ENCODE data around the gene FGF23. TPM values are rescaled to one million over a fixed set of nuclear protein-coding genes. Genes with fewer than 3 reads are reported as not detected.

Gene FGF23
- total and polyA plus RNA-seq, 4 donors: 0.10 to 0.83 (median 0.47) TPM; not detected in 1

DNA sequence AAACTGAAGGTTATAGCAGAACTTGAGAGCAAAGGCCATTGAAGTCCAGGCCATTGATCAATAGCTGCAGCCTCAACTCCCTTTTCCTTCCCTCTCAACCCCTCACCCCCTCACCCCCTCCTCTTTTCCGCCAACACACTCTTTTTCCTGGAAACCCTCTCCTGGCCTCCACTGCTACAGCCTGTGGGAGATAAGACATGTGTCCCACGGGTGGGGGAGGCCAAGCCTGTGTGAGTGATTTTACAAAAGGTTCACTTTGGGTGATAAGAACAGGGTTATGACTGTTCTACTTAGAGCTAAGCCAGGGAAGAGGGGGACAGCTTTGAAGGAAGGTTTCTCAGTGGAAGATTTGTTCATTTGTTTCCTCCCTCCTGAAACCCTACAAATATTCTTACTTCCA, 9.2 kb upstream of the FGF23 start:
- Histone ChIP-seq H3K27ac (ENCODE audit: low read depth in 1 of 2, low read length in 2 of 2) (no peak overlapping the region), H3K9ac (ENCODE audit: low read depth in 1 of 2, low read length in 2 of 2) (no peak overlapping the region), H3K9me3 (ENCODE audit: control insufficient read depth in 4 of 4, low read length in 3 of 4) (no peaks in the 10 kb centered on the region), H3K36me3 (ENCODE audit: control insufficient read depth in 4 of 4, insufficient read depth in 3 of 4, low read depth in 1 of 4, low read length in 3 of 4) (no peaks in the 10 kb centered on the region), H3K4me3 (ENCODE audit: low read depth in 1 of 3, low read length in 3 of 3) (no peak overlapping the region), H3K27me3 (ENCODE audit: control insufficient read depth in 4 of 4, insufficient read depth in 4 of 4, low read length in 3 of 4) (peaks cover 0 to 3% (median 2%) of the 10 kb centered on the region in 4 donors), H3K4me1 (ENCODE audit: control insufficient read depth in 4 of 4, insufficient read depth in 4 of 4, low read length in 3 of 4) (no peaks in the 10 kb centered on the region)
- no peak for DNase-seq (ENCODE audit: low spot score)
- TF ChIP-seq, protein P1, sequence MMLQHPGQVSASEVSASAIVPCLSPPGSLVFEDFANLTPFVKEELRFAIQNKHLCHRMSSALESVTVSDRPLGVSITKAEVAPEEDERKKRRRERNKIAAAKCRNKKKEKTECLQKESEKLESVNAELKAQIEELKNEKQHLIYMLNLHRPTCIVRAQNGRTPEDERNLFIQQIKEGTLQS (IDR thresholded peaks at IDR 0.05): no peak
- TF ChIP-seq NR2F2 (IDR thresholded peaks at IDR 0.05) (peak; percentile 23), HNF4A (conservative IDR thresholded peaks at IDR 0.05) (no peak)
- 45% methylated on average over 2 of the region's 2 CpGs for WGBS

DNA sequence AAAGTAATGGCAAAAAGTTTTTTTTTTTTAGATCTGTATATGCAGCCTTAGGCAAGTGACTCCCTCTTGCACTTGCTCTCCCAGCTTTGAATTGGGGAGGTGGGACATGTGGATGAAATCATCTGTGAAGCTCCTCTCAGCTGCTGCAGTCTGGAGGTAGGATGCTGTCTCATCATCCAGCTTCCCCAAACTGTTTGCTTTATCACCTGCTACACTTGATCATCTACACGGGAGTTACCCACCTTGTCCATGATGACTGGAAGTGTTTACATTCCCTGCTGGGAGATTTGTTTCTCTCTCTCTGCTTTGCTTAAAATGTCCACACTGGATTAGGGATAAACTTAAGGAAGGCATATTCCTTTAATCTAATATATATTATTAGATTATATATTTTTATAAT, 8.5 kb upstream of the FGF23 start:
- no peak for DNase-seq (ENCODE audit: low spot score)
- Histone ChIP-seq H3K9me3 (ENCODE audit: control insufficient read depth in 4 of 4, low read length in 3 of 4) (no peaks in the 10 kb centered on the region), H3K9ac (ENCODE audit: low read depth in 1 of 2, low read length in 2 of 2) (no peak overlapping the region), H3K4me1 (ENCODE audit: control insufficient read depth in 4 of 4, insufficient read depth in 4 of 4, low read length in 3 of 4) (no peaks in the 10 kb centered on the region), H3K4me3 (ENCODE audit: low read depth in 1 of 3, low read length in 3 of 3) (no peak overlapping the region), H3K27ac (ENCODE audit: low read depth in 1 of 2, low read length in 2 of 2) (no peak overlapping the region), H3K36me3 (ENCODE audit: control insufficient read depth in 4 of 4, insufficient read depth in 3 of 4, low read depth in 1 of 4, low read length in 3 of 4) (no peaks in the 10 kb centered on the region), H3K27me3 (ENCODE audit: control insufficient read depth in 4 of 4, insufficient read depth in 4 of 4, low read length in 3 of 4) (peaks cover 0 to 3% (median 2%) of the 10 kb centered on the region in 4 donors)
- whole genome bisulfite sequencing: 25% methylated on average over 1 of the region's 1 CpG
- TF ChIP-seq, protein P2, sequence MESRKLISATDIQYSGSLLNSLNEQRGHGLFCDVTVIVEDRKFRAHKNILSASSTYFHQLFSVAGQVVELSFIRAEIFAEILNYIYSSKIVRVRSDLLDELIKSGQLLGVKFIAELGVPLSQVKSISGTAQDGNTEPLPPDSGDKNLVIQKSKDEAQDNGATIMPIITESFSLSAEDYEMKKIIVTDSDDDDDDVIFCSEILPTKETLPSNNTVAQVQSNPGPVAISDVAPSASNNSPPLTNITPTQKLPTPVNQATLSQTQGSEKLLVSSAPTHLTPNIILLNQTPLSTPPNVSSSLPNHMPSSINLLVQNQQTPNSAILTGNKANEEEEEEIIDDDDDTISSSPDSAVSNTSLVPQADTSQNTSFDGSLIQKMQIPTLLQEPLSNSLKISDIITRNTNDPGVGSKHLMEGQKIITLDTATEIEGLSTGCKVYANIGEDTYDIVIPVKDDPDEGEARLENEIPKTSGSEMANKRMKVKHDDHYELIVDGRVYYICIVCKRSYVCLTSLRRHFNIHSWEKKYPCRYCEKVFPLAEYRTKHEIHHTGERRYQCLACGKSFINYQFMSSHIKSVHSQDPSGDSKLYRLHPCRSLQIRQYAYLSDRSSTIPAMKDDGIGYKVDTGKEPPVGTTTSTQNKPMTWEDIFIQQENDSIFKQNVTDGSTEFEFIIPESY (IDR thresholded peaks at IDR 0.05): no peak
- TF ChIP-seq RAD21 (IDR thresholded peaks at IDR 0.05): no peak
- no peak for TF ChIP-seq RXRA (IDR thresholded peaks at IDR 0.05)
- no peak for TF ChIP-seq HNF4G (IDR thresholded peaks at IDR 0.05)
- no peak for TF ChIP-seq GABPA (IDR thresholded peaks at IDR 0.05 in 1 of 2, conservative IDR thresholded peaks at IDR 0.05 in 1 of 2)
- TF ChIP-seq, protein P3, sequence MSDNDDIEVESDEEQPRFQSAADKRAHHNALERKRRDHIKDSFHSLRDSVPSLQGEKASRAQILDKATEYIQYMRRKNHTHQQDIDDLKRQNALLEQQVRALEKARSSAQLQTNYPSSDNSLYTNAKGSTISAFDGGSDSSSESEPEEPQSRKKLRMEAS (IDR thresholded peaks at IDR 0.05): no peak
- no peak for TF ChIP-seq SP1 (IDR thresholded peaks at IDR 0.05)
- TF ChIP-seq HNF4A (conservative IDR thresholded peaks at IDR 0.05): no peak
- TF ChIP-seq, protein P4, sequence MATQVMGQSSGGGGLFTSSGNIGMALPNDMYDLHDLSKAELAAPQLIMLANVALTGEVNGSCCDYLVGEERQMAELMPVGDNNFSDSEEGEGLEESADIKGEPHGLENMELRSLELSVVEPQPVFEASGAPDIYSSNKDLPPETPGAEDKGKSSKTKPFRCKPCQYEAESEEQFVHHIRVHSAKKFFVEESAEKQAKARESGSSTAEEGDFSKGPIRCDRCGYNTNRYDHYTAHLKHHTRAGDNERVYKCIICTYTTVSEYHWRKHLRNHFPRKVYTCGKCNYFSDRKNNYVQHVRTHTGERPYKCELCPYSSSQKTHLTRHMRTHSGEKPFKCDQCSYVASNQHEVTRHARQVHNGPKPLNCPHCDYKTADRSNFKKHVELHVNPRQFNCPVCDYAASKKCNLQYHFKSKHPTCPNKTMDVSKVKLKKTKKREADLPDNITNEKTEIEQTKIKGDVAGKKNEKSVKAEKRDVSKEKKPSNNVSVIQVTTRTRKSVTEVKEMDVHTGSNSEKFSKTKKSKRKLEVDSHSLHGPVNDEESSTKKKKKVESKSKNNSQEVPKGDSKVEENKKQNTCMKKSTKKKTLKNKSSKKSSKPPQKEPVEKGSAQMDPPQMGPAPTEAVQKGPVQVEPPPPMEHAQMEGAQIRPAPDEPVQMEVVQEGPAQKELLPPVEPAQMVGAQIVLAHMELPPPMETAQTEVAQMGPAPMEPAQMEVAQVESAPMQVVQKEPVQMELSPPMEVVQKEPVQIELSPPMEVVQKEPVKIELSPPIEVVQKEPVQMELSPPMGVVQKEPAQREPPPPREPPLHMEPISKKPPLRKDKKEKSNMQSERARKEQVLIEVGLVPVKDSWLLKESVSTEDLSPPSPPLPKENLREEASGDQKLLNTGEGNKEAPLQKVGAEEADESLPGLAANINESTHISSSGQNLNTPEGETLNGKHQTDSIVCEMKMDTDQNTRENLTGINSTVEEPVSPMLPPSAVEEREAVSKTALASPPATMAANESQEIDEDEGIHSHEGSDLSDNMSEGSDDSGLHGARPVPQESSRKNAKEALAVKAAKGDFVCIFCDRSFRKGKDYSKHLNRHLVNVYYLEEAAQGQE (IDR thresholded peaks at IDR 0.05): no peak
- no peak for TF ChIP-seq FOXA2 (IDR thresholded peaks at IDR 0.05)

DNA sequence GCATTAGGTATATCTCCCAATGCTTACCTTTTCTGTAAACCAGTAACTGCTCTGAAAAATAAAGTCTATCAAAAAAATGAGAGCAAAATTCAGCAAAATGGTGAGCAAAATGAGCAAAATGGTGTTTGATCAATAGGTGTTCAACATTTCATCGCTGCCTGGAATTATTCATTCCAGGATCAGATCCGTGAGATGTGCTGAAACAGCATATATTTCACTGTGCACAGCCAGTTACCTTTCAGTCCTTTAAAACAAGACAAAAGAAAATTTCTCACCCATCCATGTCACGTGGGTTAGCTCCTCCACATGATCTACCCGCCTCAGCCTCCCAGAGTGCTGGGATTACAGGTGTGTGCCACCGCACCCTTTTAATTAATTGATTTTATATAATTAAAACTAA, 8.1 kb upstream of the FGF23 start:
- H3K9me3 ChIP-seq (ENCODE audit: control insufficient read depth in 4 of 4, low read length in 3 of 4): no peaks in the 10 kb centered on the region
- no peak overlapping the region for H3K4me3 ChIP-seq (ENCODE audit: low read depth in 1 of 3, low read length in 3 of 3)
- no peak overlapping the region for H3K27ac ChIP-seq (ENCODE audit: low read depth in 1 of 2, low read length in 2 of 2)
- no peaks in the 10 kb centered on the region for H3K36me3 ChIP-seq (ENCODE audit: control insufficient read depth in 4 of 4, insufficient read depth in 3 of 4, low read depth in 1 of 4, low read length in 3 of 4)
- 83% methylated on average over 5 of the region's 5 CpGs for WGBS
- peaks cover 0 to 3% (median 2%) of the 10 kb centered on the region in 4 donors for H3K27me3 ChIP-seq (ENCODE audit: control insufficient read depth in 4 of 4, insufficient read depth in 4 of 4, low read length in 3 of 4)
- no peaks in the 10 kb centered on the region for H3K4me1 ChIP-seq (ENCODE audit: control insufficient read depth in 4 of 4, insufficient read depth in 4 of 4, low read length in 3 of 4)
- no peak for DNase-seq (ENCODE audit: low spot score)
- no peak overlapping the region for H3K9ac ChIP-seq (ENCODE audit: low read depth in 1 of 2, low read length in 2 of 2)
- TF ChIP-seq NR2F2 (IDR thresholded peaks at IDR 0.05) (no peak), RAD21 (IDR thresholded peaks at IDR 0.05) (no peak), HNF4G (IDR thresholded peaks at IDR 0.05) (no peak), SP1 (IDR thresholded peaks at IDR 0.05) (no peak), FOXA2 (IDR thresholded peaks at IDR 0.05) (no peak), JUND (IDR thresholded peaks at IDR 0.05) (no peak), YY1 (IDR thresholded peaks at IDR 0.05) (no peak), TAF1 (conservative IDR thresholded peaks at IDR 0.05) (no peak), EGR1 (IDR thresholded peaks at IDR 0.05; ENCODE audit: low read depth in 2 of 2) (no peak), HNF4A (conservative IDR thresholded peaks at IDR 0.05) (no peak)
- TF ChIP-seq, protein P5, sequence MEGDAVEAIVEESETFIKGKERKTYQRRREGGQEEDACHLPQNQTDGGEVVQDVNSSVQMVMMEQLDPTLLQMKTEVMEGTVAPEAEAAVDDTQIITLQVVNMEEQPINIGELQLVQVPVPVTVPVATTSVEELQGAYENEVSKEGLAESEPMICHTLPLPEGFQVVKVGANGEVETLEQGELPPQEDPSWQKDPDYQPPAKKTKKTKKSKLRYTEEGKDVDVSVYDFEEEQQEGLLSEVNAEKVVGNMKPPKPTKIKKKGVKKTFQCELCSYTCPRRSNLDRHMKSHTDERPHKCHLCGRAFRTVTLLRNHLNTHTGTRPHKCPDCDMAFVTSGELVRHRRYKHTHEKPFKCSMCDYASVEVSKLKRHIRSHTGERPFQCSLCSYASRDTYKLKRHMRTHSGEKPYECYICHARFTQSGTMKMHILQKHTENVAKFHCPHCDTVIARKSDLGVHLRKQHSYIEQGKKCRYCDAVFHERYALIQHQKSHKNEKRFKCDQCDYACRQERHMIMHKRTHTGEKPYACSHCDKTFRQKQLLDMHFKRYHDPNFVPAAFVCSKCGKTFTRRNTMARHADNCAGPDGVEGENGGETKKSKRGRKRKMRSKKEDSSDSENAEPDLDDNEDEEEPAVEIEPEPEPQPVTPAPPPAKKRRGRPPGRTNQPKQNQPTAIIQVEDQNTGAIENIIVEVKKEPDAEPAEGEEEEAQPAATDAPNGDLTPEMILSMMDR (IDR thresholded peaks at IDR 0.05; ENCODE audit: low read depth, low read length, missing input control): no peak
- TF ChIP-seq, protein P1 (IDR thresholded peaks at IDR 0.05): no peak
- TF ChIP-seq, protein P2 (IDR thresholded peaks at IDR 0.05): no peak
- TF ChIP-seq, protein P3 (IDR thresholded peaks at IDR 0.05): no peak
